Limb (tissue), 2 donors: ENCODE data around the gene AMN.

ENCODE experiments used
- DNase-seq, 2 donors: peaks; one replicate each; pipeline ENCODE4 v3.0.0-alpha.2; 2016; ENCODE audit errors: extremely low spot score in 2 of 2

Gene AMN

DNA sequence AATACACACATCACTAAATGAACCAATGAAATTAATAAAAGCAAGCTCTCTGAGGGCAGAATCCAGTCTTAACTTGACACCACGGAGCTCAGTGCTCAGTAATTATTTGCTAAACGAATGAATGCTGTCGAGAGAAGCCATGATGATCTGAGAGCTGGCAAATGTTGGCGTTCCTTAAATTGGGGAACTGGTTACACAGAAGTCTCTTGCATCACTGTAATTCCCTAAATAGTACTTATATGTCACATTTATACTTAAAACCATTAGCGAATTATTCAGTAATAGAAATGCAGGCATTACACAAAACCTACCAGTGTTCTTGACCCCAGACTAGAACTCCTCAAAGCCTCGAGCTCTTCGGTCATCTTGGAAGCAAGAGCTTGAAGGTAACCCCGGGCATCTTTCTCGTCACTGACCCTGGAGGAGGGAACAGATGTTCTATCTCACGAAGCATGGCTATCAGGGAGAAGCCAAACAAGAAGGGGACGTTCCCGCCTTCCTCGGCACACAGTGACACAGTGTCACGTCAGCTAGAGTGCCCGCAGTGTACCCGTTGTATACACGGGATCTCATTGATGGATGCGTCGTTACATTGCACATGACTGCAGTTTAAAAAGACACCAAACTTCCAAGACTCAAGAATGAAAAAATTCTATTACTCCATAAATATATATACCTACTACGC, 43.6 kb downstream of the AMN start:
- DNase-seq = no peak

- peak; percentile 65 to 73 for DNase-seq
Observed at GRCh38 chr14:102966681-102967505, 44.4 kb downstream of the AMN start.

GRCh38 chr14:102967506-102967795, 45.0 kb downstream of the AMN start:
- no peak for DNase-seq

DNA sequence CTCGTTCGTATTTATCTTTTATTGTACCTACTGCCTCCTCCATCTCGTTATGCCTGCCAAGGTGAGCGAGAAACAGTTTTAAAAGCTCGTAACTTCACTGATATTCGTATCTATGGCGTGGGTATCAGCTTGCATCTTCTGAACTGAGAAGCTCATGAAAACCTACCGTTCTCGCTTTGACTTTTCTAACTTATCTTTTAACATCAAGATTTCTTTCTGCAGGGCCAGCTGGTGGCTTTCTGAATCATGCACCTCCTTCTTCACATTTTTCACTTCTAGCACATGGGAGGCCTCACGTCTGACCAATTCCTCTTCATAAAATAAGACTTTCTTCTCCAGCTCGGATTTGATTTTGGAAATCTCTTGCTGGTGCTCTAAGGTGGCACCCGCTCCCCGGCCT, 45.8 kb downstream of the AMN start:
- DNase-seq = no peak

- DNase-seq = no peak
Observed at GRCh38 chr14:102969060-102969791, 46.8 kb downstream of the AMN start.

GRCh38 chr14:102969901-102970300, 47.4 kb downstream of the AMN start:
- no peak for DNase-seq

DNA sequence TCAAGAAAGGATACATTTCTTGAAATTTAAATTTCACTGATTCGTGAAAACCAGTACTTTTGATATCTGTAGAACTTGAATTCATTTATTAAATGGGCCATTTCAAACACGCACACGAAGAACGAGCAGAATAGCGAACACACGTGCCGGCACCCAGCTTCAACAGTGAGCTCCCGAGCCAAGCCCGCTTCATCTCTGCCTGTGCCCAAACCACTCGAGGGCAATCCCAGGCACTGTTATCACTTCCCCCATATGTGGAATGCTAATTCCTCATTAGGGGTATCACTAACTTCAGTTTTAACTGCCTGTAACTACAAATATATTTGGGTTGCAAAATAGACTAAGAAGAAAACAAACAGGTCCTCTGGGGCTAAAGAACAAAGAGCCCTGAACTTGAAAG, 48.0 kb downstream of the AMN start:
- no peak for DNase-seq

DNA sequence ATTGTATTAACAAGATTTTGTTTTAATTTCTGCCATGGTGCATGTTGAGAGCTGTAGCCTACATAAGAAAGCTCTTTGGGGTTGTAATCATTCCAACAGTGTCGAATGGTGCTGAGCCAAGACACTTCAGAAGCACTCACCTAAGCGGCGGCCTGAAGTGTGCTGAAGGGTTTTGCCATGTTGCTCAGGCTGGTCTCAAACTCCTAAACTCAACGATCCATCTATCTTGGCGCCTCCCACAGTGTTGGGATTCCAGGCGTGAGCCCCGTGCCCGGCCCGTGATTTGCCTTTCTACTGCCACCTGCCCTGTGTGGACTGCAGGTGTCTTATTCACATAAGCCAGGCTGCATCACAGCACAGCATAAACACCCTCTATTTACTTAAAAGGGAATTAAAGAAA, 48.9 kb downstream of the AMN start:
- no peak for DNase-seq

GRCh38 chr14:102971836-102972606, 49.6 kb downstream of the AMN start:
- no peak for DNase-seq

DNA sequence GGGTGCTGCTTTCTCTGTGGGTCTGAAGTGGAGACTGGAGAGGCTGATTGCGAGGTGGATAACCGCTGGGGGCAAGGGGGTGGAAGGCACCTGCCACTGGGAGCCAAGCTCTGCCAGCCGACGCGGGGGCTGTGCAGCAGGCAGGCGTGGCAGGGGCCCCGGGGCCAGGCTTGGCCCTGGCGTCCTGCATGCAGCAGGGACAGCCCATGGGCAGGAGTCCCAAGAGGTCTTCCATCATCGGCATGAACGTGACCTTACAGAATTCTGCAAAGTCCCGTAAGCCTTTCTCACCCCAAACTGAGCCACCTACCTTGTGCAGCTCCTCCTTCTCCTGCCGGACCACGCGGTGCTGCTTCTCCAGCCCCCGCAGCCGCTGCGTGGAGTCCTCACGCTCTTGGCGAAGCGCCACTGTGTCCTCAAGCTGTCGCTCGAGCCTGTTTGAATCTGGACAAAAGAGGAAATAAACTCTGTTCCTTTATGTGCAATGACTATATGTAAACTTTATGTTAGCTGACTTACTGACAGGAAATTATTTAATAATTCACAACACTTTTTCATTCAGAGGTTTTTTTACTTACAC, 51.3 kb downstream of the AMN start:
- no peak for DNase-seq

GRCh38 chr14:102975662-102976061, 53.2 kb downstream of the AMN start:
- no peak for DNase-seq

DNA sequence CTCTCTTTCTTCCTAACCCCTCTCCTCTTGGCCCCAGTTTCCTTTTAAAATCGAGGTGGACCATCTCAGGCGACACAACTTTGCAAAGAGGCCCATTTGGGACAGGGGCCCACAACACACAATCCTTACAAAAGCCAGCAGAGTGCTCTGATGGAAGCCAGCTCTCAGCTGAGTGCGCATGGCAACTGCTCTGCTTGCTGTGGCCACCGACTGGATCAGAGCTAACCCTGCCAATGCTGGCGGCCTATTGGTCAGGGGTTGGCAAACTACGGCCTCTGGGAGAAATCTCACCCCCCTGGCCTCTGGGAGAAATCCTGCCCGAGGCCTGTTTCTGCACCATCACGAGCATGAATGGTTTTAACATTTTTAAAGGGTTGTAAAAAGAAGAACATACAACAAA, 55.0 kb downstream of the AMN start:
- DNase-seq = no peak

GRCh38 chr14:102979406-102979805, 56.9 kb downstream of the AMN start:
- DNase-seq = no peak

- no peak for DNase-seq
Observed at GRCh38 chr14:102980409-102980810, 57.9 kb downstream of the AMN start.
